GM21786 (cell line): ENCODE measurements around the gene TIAM1.

Experiments
- ATAC-seq: cut with Tn5 transposase; IDR thresholded peaks from one replicate; pipeline ENCODE4 v1.9.1; 2021; ENCODE audit not compliant: unreplicated experiment

Gene TIAM1

GRCh38 chr21:31343680-31344480 lies at the start of gene TIAM1:
Gene TIAM1, minus strand, starts transcription at chr21:31344261. Its CDS starts 77,289 bp downstream, at chr21:31266972.
- no peak for ATAC-seq

GRCh38 chr21:31387560-31388186 lies 43.6 kb upstream of the TIAM1 start:
- ATAC-seq, result no peak

GRCh38 chr21:31386006-31386405 lies 41.9 kb upstream of the TIAM1 start:
- ATAC-seq, result no peak

- no peak for ATAC-seq
Observed at GRCh38 chr21:31383770-31384169, 39.7 kb upstream of the TIAM1 start.

- ATAC-seq, result no peak
Observed at GRCh38 chr21:31382060-31382459, 38.0 kb upstream of the TIAM1 start.

- ATAC-seq, result no peak
Observed at GRCh38 chr21:31376301-31376700, 32.2 kb upstream of the TIAM1 start.

- no peak for ATAC-seq
Observed at GRCh38 chr21:31374395-31374794, 30.3 kb upstream of the TIAM1 start.

GRCh38 chr21:31372471-31372765 lies 28.4 kb upstream of the TIAM1 start:
- ATAC-seq, result no peak

- no peak for ATAC-seq
Observed at GRCh38 chr21:31371715-31372470, 27.8 kb upstream of the TIAM1 start.

GRCh38 chr21:31370893-31371544 lies 27.0 kb upstream of the TIAM1 start:
- ATAC-seq, result no peak

GRCh38 chr21:31370281-31370892 lies 26.3 kb upstream of the TIAM1 start:
- ATAC-seq, result no peak

- no peak for ATAC-seq
Observed at GRCh38 chr21:31368361-31368760, 24.3 kb upstream of the TIAM1 start.

- ATAC-seq, result no peak
Observed at GRCh38 chr21:31367801-31368200, 23.7 kb upstream of the TIAM1 start.

- no peak for ATAC-seq
Observed at GRCh38 chr21:31366825-31367224, 22.8 kb upstream of the TIAM1 start.

- no peak for ATAC-seq
Observed at GRCh38 chr21:31364253-31364945, 20.3 kb upstream of the TIAM1 start.

GRCh38 chr21:31363720-31364119 lies 19.7 kb upstream of the TIAM1 start:
- ATAC-seq, result no peak

- ATAC-seq, result no peak
Observed at GRCh38 chr21:31360717-31361116, 16.7 kb upstream of the TIAM1 start.

GRCh38 chr21:31358158-31358557 lies 14.1 kb upstream of the TIAM1 start:
- no peak for ATAC-seq

- no peak for ATAC-seq
Observed at GRCh38 chr21:31356440-31356839, 12.4 kb upstream of the TIAM1 start.

- ATAC-seq, result no peak
Observed at GRCh38 chr21:31354604-31355443, 10.8 kb upstream of the TIAM1 start.
